ENCODE results near the gene GNAT1.

DNA sequence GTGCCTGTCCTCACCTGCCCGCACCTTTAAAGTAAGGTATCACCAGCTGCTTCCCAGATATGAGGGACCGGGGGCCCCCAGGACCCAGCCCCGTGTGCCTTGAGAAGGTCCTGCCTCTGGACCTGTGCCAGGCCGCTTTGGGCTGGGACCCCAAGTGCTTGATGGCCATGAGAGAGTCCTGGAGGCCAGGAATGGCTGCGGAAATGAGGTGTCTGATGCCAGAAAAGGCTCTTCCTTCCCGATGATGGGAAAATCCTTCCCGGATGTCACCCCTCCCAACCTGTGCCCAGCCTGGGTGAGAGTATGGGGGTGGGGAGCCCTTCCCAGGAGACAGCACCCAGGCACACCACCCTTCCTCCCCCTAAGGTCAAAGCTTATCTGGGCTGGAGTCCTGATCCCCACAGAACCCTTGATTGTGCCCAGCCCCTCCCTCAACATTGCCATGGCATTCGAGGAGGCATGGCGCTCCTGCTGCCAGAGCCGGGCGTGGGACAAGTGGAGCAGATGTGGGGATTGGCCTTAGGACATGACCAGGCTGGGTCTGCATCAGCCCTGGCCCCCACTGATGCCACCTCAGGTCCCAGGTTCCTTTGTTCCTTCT, 22.1 kb upstream of the GNAT1 start:
- no peak for TF ChIP-seq SMC3 (IDR thresholded peaks at IDR 0.05)
- TF ChIP-seq, protein P1, sequence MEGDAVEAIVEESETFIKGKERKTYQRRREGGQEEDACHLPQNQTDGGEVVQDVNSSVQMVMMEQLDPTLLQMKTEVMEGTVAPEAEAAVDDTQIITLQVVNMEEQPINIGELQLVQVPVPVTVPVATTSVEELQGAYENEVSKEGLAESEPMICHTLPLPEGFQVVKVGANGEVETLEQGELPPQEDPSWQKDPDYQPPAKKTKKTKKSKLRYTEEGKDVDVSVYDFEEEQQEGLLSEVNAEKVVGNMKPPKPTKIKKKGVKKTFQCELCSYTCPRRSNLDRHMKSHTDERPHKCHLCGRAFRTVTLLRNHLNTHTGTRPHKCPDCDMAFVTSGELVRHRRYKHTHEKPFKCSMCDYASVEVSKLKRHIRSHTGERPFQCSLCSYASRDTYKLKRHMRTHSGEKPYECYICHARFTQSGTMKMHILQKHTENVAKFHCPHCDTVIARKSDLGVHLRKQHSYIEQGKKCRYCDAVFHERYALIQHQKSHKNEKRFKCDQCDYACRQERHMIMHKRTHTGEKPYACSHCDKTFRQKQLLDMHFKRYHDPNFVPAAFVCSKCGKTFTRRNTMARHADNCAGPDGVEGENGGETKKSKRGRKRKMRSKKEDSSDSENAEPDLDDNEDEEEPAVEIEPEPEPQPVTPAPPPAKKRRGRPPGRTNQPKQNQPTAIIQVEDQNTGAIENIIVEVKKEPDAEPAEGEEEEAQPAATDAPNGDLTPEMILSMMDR (IDR thresholded peaks at IDR 0.05): no peak
- no peak for TF ChIP-seq CHD2 (IDR thresholded peaks at IDR 0.05; ENCODE audit: low read length, partially characterized antibody)
- TF ChIP-seq ELK1 (IDR thresholded peaks at IDR 0.05; ENCODE audit: low read depth, low read length): no peak
- TF ChIP-seq KDM1A (IDR thresholded peaks at IDR 0.05; ENCODE audit: low read depth): no peak
